HepG2 (cell line): ENCODE data around the gene RERE. TPM values are rescaled to one million over a fixed set of nuclear protein-coding genes. Genes with fewer than 3 reads are reported as not detected.

Experiments used
- ATAC-seq: fragments of 200-7000 bp; cut with Tn5 transposase; 3 replicates; pipeline ENCODE4 v1.9.1; 2020; ENCODE audit warnings: mild to moderate bottlenecking, moderate library complexity
- BruUV-seq: library from RNA; stranded (reverse); fragments of 400-500 nt; replicated peaks from 2 replicates; lab custom pipeline; 2021; lab: Mats Ljungman, UMichigan
- CTCF ChIA-PET: fragments of 300-600 bp; formaldehyde crosslinking; extraction: SDS; loops from one replicate; lab custom pipeline; 2021; ENCODE audit warnings: low total read pairs, inconsistent platforms, low intra/inter-chr PET ratio; lab: Yijun Ruan, JAX
- POLR2A ChIA-PET: fragments of 350-600 bp; sonication (Branson Sonifier 250); formaldehyde crosslinking; loops from one replicate; lab custom pipeline; 2020; ENCODE audit warnings: antibody characterized with exemption, inconsistent platforms; lab: Yijun Ruan, JAX
- DNase-seq: peaks from one replicate; pipeline ENCODE4 v3.0.0-alpha.2; 2015; ENCODE audit warnings: low spot score
- FAIRE-seq: peaks from 3 replicates; lab custom pipeline; 2011; peaks lifted over from hg19 to GRCh38; lab: Jason Lieb, UNC
- H2AFZ ChIP-seq: one replicate; pipeline ENCODE4 v1.6.1; 2011; ENCODE audit warnings: low read length, inconsistent platforms
- H3K27ac ChIP-seq: fragments of 300-600 bp; 3 replicates; pipeline ENCODE4 v1.8.0; 2011; ENCODE audit warnings: mixed run types, mild to moderate bottlenecking, mixed read lengths, low read length, inconsistent platforms; ENCODE audit not compliant: insufficient read depth; ENCODE audit errors: extremely low read length
- H3K27me3 ChIP-seq, 2 experiments: fragments of 200-600 bp in 1 of 2; 2 replicates in 1 of 2; 3 replicates in 1 of 2; pipeline versions ENCODE4 v1.6.0 to v1.8.0; 2011; ENCODE audit warnings: low read length in 2 of 2, mild to moderate bottlenecking in 2 of 2, moderate library complexity in 2 of 2, inconsistent platforms in 1 of 2; ENCODE audit not compliant: insufficient read depth in 2 of 2, control insufficient read depth in 1 of 2
- H3K36me3 ChIP-seq, 2 experiments: fragments of 200-600 bp in 1 of 2; replicated peaks in 1 of 2; 2 replicates in 1 of 2; 3 replicates in 1 of 2; pipeline versions ENCODE4 v1.5.1 to v1.8.0; 2011; ENCODE audit warnings: low read length in 2 of 2, inconsistent platforms in 1 of 2; ENCODE audit not compliant: insufficient read depth in 2 of 2, control insufficient read depth in 1 of 2
- H3K4me1 ChIP-seq: 2 replicates; pipeline ENCODE4 v1.5.1; 2012; ENCODE audit warnings: low read length, inconsistent platforms; ENCODE audit not compliant: insufficient read depth
- H3K4me2 ChIP-seq: 2 replicates; pipeline ENCODE4 v1.6.0; 2011; ENCODE audit warnings: low read depth, low read length, inconsistent platforms
- H3K4me3 ChIP-seq, 3 experiments: fragments of 200-600 bp in 1 of 3; sonication (generic), shearing (Covaris generic) in 1 of 3; replicated peaks in 1 of 3; 2 replicates each; pipeline ENCODE4 v1.5.1; 2011 to 2016; ENCODE audit warnings: low read length in 3 of 3, inconsistent platforms in 2 of 3, low read depth in 2 of 3, mild to moderate bottlenecking in 2 of 3, control low read depth in 1 of 3, mixed read lengths in 1 of 3; ENCODE audit not compliant: insufficient read depth in 1 of 3
- H3K79me2 ChIP-seq: one replicate; pipeline ENCODE4 v1.6.1; 2011; ENCODE audit warnings: low read length, inconsistent platforms; ENCODE audit not compliant: insufficient read depth
- H3K9ac ChIP-seq: 2 replicates; pipeline ENCODE4 v1.6.0; 2011; ENCODE audit warnings: mild to moderate bottlenecking, low read depth, low read length, inconsistent platforms; ENCODE audit not compliant: insufficient read depth
- H3K9me3 ChIP-seq: 2 replicates; pipeline ENCODE4 v1.5.1; 2012; ENCODE audit warnings: mild to moderate bottlenecking, low read length
- H4K20me1 ChIP-seq: 2 replicates; pipeline ENCODE4 v1.6.0; 2011; ENCODE audit warnings: inconsistent platforms, mild to moderate bottlenecking, low read length, moderate library complexity; ENCODE audit not compliant: insufficient read depth
- HHEX ChIP-seq: IDR thresholded peaks from 2 replicates; pipeline ENCODE4 v1.6.1; 2016; ENCODE audit warnings: control low read depth
- MTA3 ChIP-seq: sonication (generic); formaldehyde crosslinking; IDR thresholded peaks from 2 replicates; pipeline ENCODE4 v1.4.0; 2020; ENCODE audit warnings: missing genetic modification reagents
- RAD21 ChIP-seq: fragments of 450-650 bp; formaldehyde crosslinking; IDR thresholded peaks from 2 replicates; pipeline ENCODE4 v1.5.0; 2020; ENCODE audit warnings: mild to moderate bottlenecking
- STAG1 ChIP-seq: sonication (generic); formaldehyde crosslinking; IDR thresholded peaks from 2 replicates; pipeline ENCODE4 v1.4.0; 2020; ENCODE audit warnings: missing genetic modification reagents
- ZBTB33 ChIP-seq: sonication (generic); formaldehyde crosslinking; IDR thresholded peaks from 2 replicates; pipeline ENCODE4 v1.4.0; 2020; ENCODE audit warnings: missing genetic modification reagents
- ZNF580 ChIP-seq: IDR thresholded peaks from 2 replicates; pipeline ENCODE4 v1.6.1; 2016; ENCODE audit warnings: low read depth, borderline replicate concordance
- whole genome bisulfite sequencing: methylation state at CpG from one replicate; pipeline ENCODE4 v1.1.6; 2017; ENCODE audit warnings: low lambda C conversion rate; 5-methylcytosine and 5-hydroxymethylcytosine counted together
- in situ Hi-C: cut with HindIII; loops from 2 replicates; pipeline ENCODE4 v1.10.0; 2017; ENCODE audit warnings: low pct_unique_long_range_greater_than_20kb; ENCODE audit not compliant: extremely low pct_ligation_motif_present
- intact Hi-C: fragments of 100-400 bp; cut with micrococcal nuclease; formaldehyde crosslinking; loops from one replicate; pipeline ENCODE4 v1.10.0; 2022; ENCODE audit not compliant: unreplicated experiment
- polyA plus RNA-seq, 8 experiments: library from polyadenylated mRNA; depleted of rRNA in 3 of 8; stranded (reverse) in 7 of 8; unstranded in 1 of 8; fragments of >200 nt; fragmentation: Illumina TruSeq in 4 of 8; extraction: Trizol in 4 of 8; gene quantifications; 2 replicates each; pipeline versions ENCODE4 v1.2.1 to v1.2.3, GENCODE V29; 2011 to 2016; ENCODE audit warnings: low read depth in 4 of 8, missing spikeins in 1 of 8, mixed read lengths in 1 of 8; ENCODE audit not compliant: insufficient read depth in 1 of 8
- total RNA-seq, 5 experiments: library from RNA; depleted of rRNA; stranded (reverse); fragments of >200 nt; fragmentation: Illumina TruSeq; extraction: Trizol; gene quantifications; 2 replicates each; pipeline ENCODE4 v1.2.3, GENCODE V29; 2016; ENCODE audit warnings: low read depth in 1 of 5
- TF ChIP-seq, protein P1 (sequence below): sonication (generic); formaldehyde crosslinking; IDR thresholded peaks from 2 replicates; pipeline ENCODE4 v1.5.0; 2020; ENCODE audit warnings: mild to moderate bottlenecking, missing genetic modification reagents, moderate library complexity
- TF ChIP-seq, protein P2 (sequence below): sonication (generic); formaldehyde crosslinking; IDR thresholded peaks from 2 replicates; pipeline ENCODE4 v1.5.0; 2020; ENCODE audit warnings: missing genetic modification reagents

The RERE gene
- total and polyA plus RNA-seq, 2 of the 13 experiments (the other 11 are each of a cell fraction or from before 2014, with no cell fraction given), result 18.3 to 21.9 TPM

DNA sequence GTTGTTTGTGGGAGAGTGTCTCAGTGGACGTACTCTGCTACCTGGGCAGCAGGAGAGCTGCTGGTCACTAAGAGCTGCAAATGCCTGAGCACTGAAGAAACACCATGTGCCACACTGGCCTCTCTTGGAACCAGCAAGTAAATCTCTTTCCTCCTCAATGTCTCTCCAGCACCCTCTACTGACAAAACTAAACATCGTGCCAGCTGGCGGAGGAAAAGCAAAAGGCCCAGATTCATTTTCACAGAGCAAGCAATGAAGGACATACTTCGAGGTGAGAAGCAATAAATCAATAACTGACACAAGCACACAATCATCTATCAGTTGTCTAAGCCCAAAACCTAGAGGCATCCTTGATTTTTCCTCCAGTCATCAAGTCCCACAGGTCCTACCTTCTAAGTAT lies 78.1 kb downstream of the RERE start:
- H3K27me3 ChIP-seq, result no peaks in the 10 kb centered on the region
- peak overlapping the region; percentile 86 for H3K27ac ChIP-seq
- ChIA-PET POLR2A (interaction anchor here (1.4 to 2.0 kb wide), 3 partner anchors 8 to 109 kb away, joined by 7 to 16 read pairs (median 11); partner anchors contain the start of gene RERE), CTCF (interaction anchor here (0.9 kb wide), 1 partner anchor 110 kb away, joined by 3 read pairs; no protein-coding TSS in a partner anchor)
- intact Hi-C loops, result no loop called here
- peaks cover 65% of the 10 kb centered on the region for H3K79me2 ChIP-seq
- H2AFZ ChIP-seq, result no peak overlapping the region
- 94% methylated on average over 4 of the region's 4 CpGs for WGBS
- H3K4me2 ChIP-seq, result no peak overlapping the region
- H4K20me1 ChIP-seq, result no peaks in the 10 kb centered on the region
- no peak overlapping the region for H3K4me3 ChIP-seq
- no TSS peak for BruUV-seq
- TF ChIP-seq, protein P1, sequence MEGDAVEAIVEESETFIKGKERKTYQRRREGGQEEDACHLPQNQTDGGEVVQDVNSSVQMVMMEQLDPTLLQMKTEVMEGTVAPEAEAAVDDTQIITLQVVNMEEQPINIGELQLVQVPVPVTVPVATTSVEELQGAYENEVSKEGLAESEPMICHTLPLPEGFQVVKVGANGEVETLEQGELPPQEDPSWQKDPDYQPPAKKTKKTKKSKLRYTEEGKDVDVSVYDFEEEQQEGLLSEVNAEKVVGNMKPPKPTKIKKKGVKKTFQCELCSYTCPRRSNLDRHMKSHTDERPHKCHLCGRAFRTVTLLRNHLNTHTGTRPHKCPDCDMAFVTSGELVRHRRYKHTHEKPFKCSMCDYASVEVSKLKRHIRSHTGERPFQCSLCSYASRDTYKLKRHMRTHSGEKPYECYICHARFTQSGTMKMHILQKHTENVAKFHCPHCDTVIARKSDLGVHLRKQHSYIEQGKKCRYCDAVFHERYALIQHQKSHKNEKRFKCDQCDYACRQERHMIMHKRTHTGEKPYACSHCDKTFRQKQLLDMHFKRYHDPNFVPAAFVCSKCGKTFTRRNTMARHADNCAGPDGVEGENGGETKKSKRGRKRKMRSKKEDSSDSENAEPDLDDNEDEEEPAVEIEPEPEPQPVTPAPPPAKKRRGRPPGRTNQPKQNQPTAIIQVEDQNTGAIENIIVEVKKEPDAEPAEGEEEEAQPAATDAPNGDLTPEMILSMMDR (CRISPR knock-in tag), result peak; percentile 70
- TF ChIP-seq STAG1 (CRISPR knock-in tag) (peak; percentile 60), HHEX (CRISPR knock-in tag) (no peak), RAD21 (CRISPR knock-in tag) (peak; percentile 28; the same call in 1 of the 2 replicates), ZBTB33 (CRISPR knock-in tag) (peak; percentile 97), ZNF580 (CRISPR knock-in tag) (0 out of 2 replicates have a peak, but pooled peaks have one; percentile 15), MTA3 (no peak)
- TF ChIP-seq, protein P2, sequence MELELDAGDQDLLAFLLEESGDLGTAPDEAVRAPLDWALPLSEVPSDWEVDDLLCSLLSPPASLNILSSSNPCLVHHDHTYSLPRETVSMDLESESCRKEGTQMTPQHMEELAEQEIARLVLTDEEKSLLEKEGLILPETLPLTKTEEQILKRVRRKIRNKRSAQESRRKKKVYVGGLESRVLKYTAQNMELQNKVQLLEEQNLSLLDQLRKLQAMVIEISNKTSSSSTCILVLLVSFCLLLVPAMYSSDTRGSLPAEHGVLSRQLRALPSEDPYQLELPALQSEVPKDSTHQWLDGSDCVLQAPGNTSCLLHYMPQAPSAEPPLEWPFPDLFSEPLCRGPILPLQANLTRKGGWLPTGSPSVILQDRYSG (CRISPR knock-in tag), result no peak
- H3K9ac ChIP-seq, result no peak overlapping the region; the same call in 1 of the 2 replicates
- peaks cover 90% of the 10 kb centered on the region for H3K4me1 ChIP-seq
- no peak for ATAC-seq
- in situ Hi-C loops, result no loop called here
- no peaks in the 10 kb centered on the region for H3K9me3 ChIP-seq
- H3K36me3 ChIP-seq, result no peaks in the 10 kb centered on the region; a peak in 1 of 5 replicates
- DNase-seq, result peak; percentile 38
- no peak for FAIRE-seq
